Measurements from ENCODE around the gene OSCAR. TPM values are rescaled to one million over a fixed set of nuclear protein-coding genes. Genes with fewer than 3 reads are reported as not detected.

Gene OSCAR
- total RNA-seq, 2 experiments from 2014 or later, result 0.29 to 0.59 TPM

- no peak overlapping the region for H3K4me3 Mint-ChIP-seq
Observed at GRCh38 chr19:54069470-54069869, 31.1 kb downstream of the OSCAR start.

DNA sequence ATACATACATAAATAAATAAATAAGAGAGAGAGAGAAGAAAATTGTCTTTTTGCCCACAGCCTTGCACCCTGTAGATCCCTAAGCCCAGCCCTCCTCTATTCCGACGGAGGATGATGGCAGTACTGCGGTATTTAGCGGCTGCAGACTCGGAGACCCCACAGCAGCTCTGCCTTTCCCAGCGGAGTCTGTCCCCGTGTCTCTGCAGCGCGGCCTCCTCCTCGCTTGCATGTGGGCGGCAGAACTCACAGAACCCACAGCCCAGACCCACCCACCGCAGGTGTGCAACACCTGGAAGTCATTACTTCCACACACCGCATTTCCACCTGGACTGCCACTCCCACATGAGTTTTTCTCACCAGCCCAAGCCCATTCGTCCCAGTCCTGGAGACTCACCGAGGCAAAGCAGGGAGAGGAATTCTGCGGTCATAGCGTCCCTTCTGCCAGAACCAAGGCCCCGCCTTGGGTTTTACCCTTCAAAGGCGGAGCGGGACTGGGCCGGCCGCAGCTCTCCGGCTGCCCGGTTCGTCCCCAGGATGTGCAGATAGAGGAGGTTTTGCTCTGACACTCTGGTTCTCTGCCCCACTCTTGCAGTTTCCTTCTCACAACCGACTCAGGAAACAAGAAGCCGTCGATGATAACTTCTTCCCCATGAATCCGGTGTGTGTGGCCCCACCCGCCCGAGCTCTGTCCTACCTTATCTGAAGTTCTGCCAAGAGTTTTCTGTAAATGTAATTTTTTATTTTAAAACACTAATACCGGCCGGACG lies 37.1 kb downstream of the OSCAR start, which contains the start of gene VSTM1:
VSTM1 (minus strand) TSS at position 548 of the 767 bp plus-strand sequence; CDS start at position 428, 120 bp downstream.
- Mint-ChIP-seq H3K4me3 (no peak within 1 kb of the TSS), H3K9me3 (no peaks in the 10 kb centered on the region), H3K4me1 (ENCODE audit: low read depth) (no peaks in the 10 kb centered on the region), H3K36me3 (no peaks in the 10 kb centered on the region), H3K27ac (no peak within 1 kb of the TSS), H3K27me3 (peaks cover 13% of the 10 kb centered on the region)
- no peak for DNase-seq
- intact Hi-C loops (cut with micrococcal nuclease), result no loop called here
- ChIA-PET CTCF (interaction anchor here (0.8 kb wide), 1 partner anchor 512 kb away, joined by 3 read pairs; no protein-coding TSS in a partner anchor), POLR2A (no interaction called here)

More at GRCh38 chr19:54069470-54069869, 31.1 kb downstream of the OSCAR start:
- CTCF ChIA-PET, result no interaction called here
- Mint-ChIP-seq H3K36me3 (no peaks in the 10 kb centered on the region), H3K27me3 (peaks cover 11% of the 10 kb centered on the region), H3K9me3 (peaks cover 5% of the 10 kb centered on the region), H3K27ac (no peak overlapping the region), H3K4me1 (ENCODE audit: low read depth) (no peaks in the 10 kb centered on the region)
- intact Hi-C loops (cut with micrococcal nuclease), result no loop called here
- POLR2A ChIA-PET, result no interaction called here
- DNase-seq, result no peak

DNA sequence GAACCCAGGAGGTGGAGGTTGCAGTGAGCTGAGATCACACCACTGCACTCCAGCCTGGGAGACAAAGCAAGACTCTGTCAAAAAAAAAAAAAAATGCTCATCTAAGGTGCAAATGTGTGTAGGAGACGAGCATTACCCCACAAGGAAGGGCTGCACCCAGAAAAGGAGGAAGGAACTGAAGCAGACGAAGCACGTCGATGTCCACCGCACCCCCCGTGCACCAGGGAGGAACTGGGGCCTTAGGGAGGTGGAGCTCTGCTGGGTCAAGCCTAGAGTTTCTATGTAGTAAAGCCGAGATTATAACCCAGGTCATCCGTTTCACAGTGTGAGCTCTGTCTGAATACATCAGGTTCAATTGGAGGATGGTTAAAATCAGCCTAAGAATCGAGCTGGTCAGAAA lies 38.0 kb downstream of the OSCAR start:
- intact Hi-C loops (cut with micrococcal nuclease), result no loop called here
- no peaks in the 10 kb centered on the region for H3K36me3 Mint-ChIP-seq
- POLR2A ChIA-PET, result no interaction called here
- no peak for DNase-seq
- CTCF ChIA-PET, result interaction anchor here (0.8 kb wide), 1 partner anchor 513 kb away, joined by 3 read pairs; no protein-coding TSS in a partner anchor
- H3K4me3 Mint-ChIP-seq, result no peak overlapping the region
- peaks cover 13% of the 10 kb centered on the region for H3K27me3 Mint-ChIP-seq
- no peaks in the 10 kb centered on the region for H3K9me3 Mint-ChIP-seq
- H3K4me1 Mint-ChIP-seq (ENCODE audit: low read depth), result no peaks in the 10 kb centered on the region
- no peak overlapping the region for H3K27ac Mint-ChIP-seq

DNA sequence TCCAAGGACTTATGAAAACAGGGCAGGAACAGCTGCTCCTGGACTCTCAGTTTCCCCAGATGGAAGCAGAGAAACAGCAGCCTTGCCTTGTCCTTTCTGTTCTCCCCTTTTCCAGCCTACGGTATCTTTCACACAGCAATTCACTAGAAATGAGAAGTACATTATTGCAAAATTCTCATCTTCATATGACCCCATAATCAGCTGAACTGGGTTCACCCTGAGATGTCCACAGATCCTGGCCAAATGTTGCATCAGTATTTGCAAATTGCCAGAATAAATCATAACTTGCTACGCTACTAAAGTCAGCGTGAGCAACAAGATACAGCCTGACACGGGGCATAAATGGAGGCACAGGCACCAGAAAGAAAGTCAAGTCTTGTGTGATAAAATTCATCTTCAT lies 53.0 kb downstream of the OSCAR start:
- no peak overlapping the region for H3K27ac Mint-ChIP-seq
- no peak for DNase-seq
- intact Hi-C loops (cut with micrococcal nuclease), result no loop called here
- no peak overlapping the region for H3K4me3 Mint-ChIP-seq
- ChIA-PET CTCF (interaction anchor here (0.6 kb wide), 1 partner anchor 120 kb away, joined by 3 read pairs; no protein-coding TSS in a partner anchor), POLR2A (no interaction called here)
- no peaks in the 10 kb centered on the region for H3K4me1 Mint-ChIP-seq (ENCODE audit: low read depth)
- H3K27me3 Mint-ChIP-seq, result peaks cover 18% of the 10 kb centered on the region
- no peaks in the 10 kb centered on the region for H3K36me3 Mint-ChIP-seq
- no peaks in the 10 kb centered on the region for H3K9me3 Mint-ChIP-seq

- ChIA-PET CTCF (interaction anchor here (1.5 kb wide), 1 partner anchor 16 kb away, joined by 8 read pairs; no protein-coding TSS in a partner anchor), POLR2A (no interaction called here)
- Mint-ChIP-seq H3K4me1 (ENCODE audit: low read depth) (no peaks in the 10 kb centered on the region), H3K27ac (no peak overlapping the region), H3K27me3 (peaks cover 23% of the 10 kb centered on the region), H3K9me3 (no peaks in the 10 kb centered on the region), H3K4me3 (no peak overlapping the region), H3K36me3 (no peaks in the 10 kb centered on the region)
- intact Hi-C loops (cut with micrococcal nuclease), result no loop called here
- DNase-seq, result no peak
Observed at GRCh38 chr19:54045771-54046170, 54.8 kb downstream of the OSCAR start.

Other genes with a start within 250 kb of the OSCAR start
- gene MYADM, start 232.9 kb downstream of the OSCAR start, total RNA-seq, result 10 to 100 TPM; 40.3 to 45.5 TPM
- gene PRKCG, start 218.6 kb downstream of the OSCAR start, total RNA-seq, result not detected
- gene CACNG7, start 191.5 kb downstream of the OSCAR start, total RNA-seq, result not detected
- gene CACNG8, start 137.9 kb downstream of the OSCAR start, total RNA-seq, result under 1 TPM in 1 of 2 experiments, not detected in 1; 0.02 TPM
- not detected for gene CACNG6, start 109.2 kb downstream of the OSCAR start, total RNA-seq
- not detected for gene VSTM1, start 36.9 kb downstream of the OSCAR start, total RNA-seq
- not detected for gene TARM1, start 19.4 kb downstream of the OSCAR start, total RNA-seq
- 100 to 1,000 TPM; 106 to 113 TPM for gene NDUFA3, start 2.1 kb upstream of the OSCAR start, total RNA-seq
- gene TFPT, start 14.9 kb upstream of the OSCAR start, total RNA-seq, result 10 to 100 TPM; 27.1 to 31.6 TPM
- gene PRPF31, start 15.0 kb upstream of the OSCAR start, total RNA-seq, result 10 to 100 TPM; 74.4 to 74.6 TPM
- gene CNOT3, start 37.0 kb upstream of the OSCAR start, total RNA-seq, result 10 to 100 TPM; 54.6 to 58.7 TPM
- gene LENG1, start 58.9 kb upstream of the OSCAR start, total RNA-seq, result 1 to 10 TPM; 4.7 to 5.3 TPM
- gene TMC4, start 72.4 kb upstream of the OSCAR start, total RNA-seq, result under 1 TPM; 0.26 to 0.27 TPM
- gene MBOAT7, start 88.8 kb upstream of the OSCAR start, total RNA-seq, result 100 to 1,000 TPM; 107 to 112 TPM
- 10 to 100 TPM; 15.5 to 16.3 TPM for gene TSEN34, start 90.5 kb upstream of the OSCAR start, total RNA-seq
- gene RPS9, start 100.1 kb upstream of the OSCAR start, total RNA-seq, result 1,000 to 10,000 TPM; 1,595 to 1,653 TPM
- 1 to 10 TPM in 1 of 2 experiments, under 1 TPM in 1; 0.68 to 1.6 TPM for gene LILRB3, start 122.2 kb upstream of the OSCAR start, total RNA-seq
- under 1 TPM in 1 of 2 experiments, not detected in 1; 0.26 TPM for gene LILRA6, start 142.0 kb upstream of the OSCAR start, total RNA-seq
- gene LILRB5, start 156.5 kb upstream of the OSCAR start, total RNA-seq, result not detected
- gene LILRB2, start 180.3 kb upstream of the OSCAR start, total RNA-seq, result not detected
- gene LILRA5, start 212.4 kb upstream of the OSCAR start, total RNA-seq, result not detected
- not detected for gene LILRA4, start 238.4 kb upstream of the OSCAR start, total RNA-seq